HG02970 (cell line): Measurements from ENCODE around the gene SURF1.
"Not testable (repeated sequence)": the region's sequence is repeated elsewhere in the genome, so short reads cannot be mapped to it uniquely, and the experiment has no call there.

ENCODE experiments used
- ATAC-seq: cut with Tn5 transposase; IDR thresholded peaks from one replicate; pipeline ENCODE4 v1.9.1; 2021; ENCODE audit warnings: mild to moderate bottlenecking, moderate library complexity, moderate number of reproducible peaks; ENCODE audit not compliant: unreplicated experiment, low FRiP score

Gene SURF1

GRCh38 chr9:133346021-133346785 lies 10.1 kb downstream of the SURF1 start:
- ATAC-seq: no peak

DNA sequence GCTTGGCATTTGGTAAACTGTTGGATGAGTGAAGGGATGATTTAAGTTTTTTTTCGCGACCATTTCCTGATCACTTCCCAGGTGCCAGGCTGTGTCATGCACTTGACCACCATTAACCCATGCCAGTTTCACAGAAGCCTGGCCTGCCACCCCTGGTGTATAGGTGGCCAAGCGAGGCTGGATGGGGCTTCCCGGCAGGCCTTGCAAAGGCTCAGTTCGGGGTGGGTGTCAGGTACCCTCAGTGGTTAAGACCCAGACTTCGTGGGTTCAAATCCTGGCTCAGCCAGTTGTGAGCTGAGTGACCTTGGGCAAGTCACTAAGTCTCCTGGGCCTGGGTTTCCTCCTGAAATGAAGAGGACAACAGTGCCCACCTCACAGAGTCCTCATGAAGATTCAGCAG lies 10.7 kb downstream of the SURF1 start:
- no peak for ATAC-seq

GRCh38 chr9:133344979-133345378 lies 11.3 kb downstream of the SURF1 start:
- no peak for ATAC-seq

GRCh38 chr9:133344071-133344470 lies 12.2 kb downstream of the SURF1 start:
- ATAC-seq: no peak

GRCh38 chr9:133342570-133342969 lies 13.7 kb downstream of the SURF1 start:
- ATAC-seq: no peak

DNA sequence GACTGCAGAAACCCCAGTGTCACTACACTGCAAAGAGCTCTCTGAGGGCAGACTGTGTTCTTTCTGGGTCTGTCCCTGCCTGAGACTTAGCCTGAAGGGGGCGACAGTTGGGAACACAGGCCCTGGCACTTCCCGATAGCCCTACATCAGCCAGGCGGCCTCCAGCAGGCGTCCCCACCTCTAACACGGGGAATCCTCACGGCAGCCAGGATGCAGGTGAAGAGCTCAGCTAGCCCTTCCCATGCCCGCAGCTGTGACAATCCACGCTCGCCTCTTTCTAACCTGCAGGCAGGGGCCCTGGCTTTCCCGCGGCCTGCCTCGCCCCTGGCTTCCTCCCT lies 14.2 kb downstream of the SURF1 start:
- ATAC-seq: no peak

DNA sequence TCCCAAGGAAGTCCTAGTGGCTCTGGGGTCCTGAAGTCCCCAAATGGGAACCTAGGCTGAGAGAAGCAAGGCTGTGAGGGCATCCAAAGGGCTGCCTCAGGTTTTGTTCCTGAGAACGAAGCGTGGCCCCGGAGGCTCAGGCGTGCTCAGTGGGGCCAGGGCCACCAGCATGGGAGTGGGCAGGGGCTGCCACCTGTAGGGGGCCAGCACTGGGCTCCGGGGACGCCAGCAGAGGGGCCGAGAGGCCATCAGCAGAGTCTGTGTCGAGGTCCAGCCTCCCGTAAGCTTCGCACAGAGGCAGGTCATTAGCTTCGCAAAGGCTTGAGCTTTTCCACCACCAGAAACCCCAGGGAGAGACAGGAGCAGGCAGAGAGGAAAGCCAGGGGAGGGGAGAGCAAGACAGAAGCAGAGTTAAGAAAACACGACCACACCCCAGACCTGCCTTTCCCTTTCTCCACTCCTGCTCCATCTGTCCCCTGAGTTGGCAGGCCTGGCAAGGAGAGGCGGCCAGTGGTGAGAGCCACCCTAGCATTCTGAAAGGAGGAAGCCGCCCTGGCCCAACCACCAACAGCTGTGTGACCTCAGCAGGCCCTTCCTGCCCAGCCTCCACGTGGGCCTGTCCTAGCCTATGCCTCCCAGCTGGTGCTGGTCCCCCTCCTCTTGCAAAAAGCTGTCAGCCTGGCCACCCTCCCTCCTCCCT lies 14.8 kb downstream of the SURF1 start:
- no peak for ATAC-seq

GRCh38 chr9:133340916-133341315 lies 15.4 kb downstream of the SURF1 start:
- ATAC-seq: no peak

DNA sequence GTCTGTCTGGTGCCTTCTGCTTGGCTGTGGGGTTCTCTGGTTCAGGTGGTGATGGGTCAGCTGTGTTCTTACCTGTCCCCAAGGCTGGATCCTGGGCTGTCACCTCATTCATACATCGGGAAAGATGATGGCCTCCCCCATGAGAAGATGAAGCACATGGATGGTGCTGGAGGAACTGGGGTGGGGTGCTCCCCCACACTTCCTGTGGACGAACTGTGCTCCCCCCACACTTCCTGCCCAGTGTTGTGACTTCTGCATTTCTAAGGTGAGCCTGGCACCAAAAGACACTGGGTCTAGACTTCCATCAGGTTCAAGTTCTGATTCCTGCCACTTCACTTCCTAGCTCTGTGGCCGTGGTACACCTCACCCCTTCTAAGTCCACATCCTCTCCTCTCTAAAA lies 16.0 kb downstream of the SURF1 start:
- no peak for ATAC-seq

DNA sequence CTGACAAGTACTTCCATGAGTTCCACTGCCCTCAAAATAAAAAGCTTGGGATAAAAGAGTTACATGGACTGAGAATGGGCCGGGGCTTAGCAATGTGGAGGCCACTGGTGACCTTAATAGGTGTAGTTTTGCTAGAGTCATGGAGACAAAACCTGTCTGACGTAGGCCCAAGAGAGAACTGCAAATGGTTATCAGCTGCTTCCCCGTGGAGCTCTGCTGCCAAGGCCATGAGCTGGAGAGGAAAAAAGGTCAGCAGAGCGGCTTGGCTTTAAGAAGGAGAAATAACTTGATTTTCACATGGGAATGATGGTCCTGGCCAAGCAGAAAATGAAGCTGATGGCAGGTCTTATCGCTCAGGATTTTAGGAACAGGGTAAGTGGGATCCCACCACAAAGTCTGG lies 16.6 kb downstream of the SURF1 start:
- ATAC-seq: no peak

- peak; percentile 88 for ATAC-seq
These were observed 20.1 kb downstream of the SURF1 start, which contains the start of gene SURF6 for GRCh38 chr9:133335924-133336811. Gene SURF6 (minus strand): TSS chr9:133336188. CDS start chr9:133336132, 56 bp downstream.

DNA sequence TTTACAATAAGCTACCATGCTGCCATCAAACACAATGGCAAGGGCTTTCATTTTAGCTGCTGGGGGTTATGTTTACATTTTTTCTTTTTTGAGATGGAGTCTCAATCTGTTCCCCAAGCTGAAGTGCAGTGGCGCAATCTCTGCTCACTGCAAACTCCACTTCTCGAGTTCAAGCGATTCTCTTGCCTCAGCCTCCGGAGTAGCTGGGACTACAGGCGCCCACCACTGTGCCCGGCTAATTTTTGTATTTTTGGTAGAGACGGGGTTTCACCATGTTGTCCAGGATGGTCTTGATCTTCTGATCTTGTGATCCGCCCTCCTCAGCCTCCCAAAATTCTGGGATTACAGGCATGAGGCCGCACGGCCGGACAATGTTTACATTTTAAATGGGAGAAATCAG lies 21.4 kb downstream of the SURF1 start:
- ATAC-seq: not testable (repeated sequence)

DNA sequence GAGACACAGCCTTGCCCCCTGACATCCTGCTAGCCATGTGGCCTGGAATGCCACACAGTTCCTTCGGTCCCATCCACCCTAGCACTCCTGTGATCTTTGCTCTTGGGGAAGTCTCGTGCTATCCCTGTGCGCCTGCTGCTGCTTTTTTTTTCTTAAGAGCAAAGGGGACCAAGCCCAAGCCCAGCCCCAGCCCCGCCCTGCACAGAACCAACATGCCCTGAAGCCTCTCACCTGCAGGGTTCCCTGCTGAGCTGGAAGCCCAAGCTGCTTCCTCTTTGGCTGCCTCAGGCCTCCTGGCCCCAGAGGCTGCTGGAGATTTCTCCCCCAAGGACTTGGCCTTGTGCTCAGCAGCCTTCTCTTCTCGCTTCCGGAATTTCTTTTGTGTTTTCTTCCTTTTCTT lies 22.1 kb downstream of the SURF1 start:
- ATAC-seq: no peak

DNA sequence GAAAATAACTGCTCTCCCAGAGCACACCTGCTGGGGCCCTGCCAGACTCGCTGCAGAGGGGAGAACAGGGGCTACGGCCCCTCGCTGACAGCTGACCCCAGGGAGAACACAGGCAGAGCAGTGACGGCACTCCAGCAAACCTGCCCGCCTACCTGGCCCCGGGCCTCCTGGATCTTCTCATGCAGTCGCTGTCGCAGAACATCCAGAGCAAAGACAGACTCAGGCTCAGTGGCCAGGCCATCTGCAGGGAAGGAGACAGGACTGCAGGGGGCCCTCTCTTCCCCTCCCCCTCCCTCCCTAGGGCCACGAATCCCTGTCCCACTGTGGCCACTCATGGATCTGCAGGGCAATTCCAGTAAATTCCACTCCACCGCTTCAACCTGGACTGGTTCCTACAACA lies 22.7 kb downstream of the SURF1 start:
- ATAC-seq: no peak

DNA sequence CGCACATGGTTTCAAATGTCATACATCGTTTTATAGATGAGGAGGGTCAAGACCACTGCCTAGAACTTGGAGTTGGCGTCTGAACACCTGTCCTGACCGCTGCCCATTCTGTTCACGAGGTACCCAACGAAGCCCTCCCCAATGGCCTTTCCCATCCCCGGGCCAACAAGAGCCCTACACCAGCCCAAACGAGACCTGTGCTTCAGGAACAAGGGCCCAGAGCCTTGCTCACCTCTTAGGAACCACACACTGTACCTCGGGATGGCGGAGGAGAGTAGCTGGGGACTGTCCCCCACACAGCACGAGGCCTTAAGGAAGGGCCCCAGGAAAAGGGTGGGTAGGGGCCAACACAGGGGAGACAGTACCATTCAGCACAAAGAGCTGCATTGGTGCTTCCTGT lies 23.3 kb downstream of the SURF1 start:
- no peak for ATAC-seq

- no peak for ATAC-seq
These were observed 23.9 kb downstream of the SURF1 start for GRCh38 chr9:133332381-133332730.

DNA sequence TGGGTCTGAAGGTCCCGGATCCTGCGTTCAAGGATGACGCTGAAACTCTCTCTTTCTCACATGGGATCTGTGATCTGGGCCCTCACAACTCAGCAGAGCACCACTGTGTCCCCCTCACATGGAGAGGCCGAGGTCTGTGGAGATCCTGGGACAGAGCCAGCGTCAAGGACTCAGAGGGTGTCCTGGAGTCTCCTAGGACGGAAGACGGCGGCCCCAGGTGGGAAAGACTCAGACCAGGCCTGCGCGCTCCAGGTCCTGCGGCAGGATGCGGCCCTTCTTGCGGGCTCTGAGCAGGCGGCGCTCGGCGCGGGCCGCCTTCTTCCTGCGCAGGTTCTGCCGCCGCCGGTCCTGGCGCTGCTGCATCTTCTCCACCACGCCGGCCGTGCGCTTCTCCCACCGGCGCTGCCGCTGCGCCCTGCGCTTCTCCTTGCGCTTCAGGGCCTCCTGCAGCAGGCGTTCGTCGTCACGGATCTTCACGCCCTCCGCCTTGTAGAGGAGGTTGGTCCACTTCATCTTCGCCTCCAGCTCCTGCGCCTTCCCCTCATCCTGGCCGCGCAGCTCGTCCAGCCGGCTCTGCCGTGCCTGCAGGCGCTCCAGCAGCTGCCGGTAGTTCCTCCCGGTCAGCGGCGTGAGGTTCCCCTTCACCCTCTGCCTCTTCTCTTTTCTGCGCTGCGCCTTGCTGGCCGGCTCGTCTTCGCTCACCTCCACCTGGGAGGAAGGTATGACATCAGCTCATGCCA lies 24.5 kb downstream of the SURF1 start:
- ATAC-seq: no peak

DNA sequence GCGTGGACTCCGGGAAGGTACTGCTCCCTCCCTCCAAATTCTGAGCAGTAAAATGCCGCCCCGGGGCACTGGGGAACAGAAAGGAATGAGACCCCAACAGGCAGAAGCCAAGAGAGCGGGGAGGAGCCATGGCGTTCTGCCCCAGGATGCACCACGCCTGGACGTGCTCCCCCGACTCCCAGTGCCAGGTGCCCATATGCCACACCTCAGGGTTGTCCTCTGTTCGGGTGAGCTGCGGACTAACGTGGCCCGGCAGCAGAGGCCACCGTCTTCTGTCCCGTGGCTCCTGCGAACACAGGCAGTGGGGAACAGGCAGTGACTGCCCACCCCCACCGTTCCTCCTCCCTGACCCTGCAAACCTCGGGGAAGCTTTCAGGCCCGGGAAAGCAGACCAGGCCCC lies 25.1 kb downstream of the SURF1 start:
- ATAC-seq: no peak

- not testable (repeated sequence) for ATAC-seq
These were observed 26.8 kb downstream of the SURF1 start for GRCh38 chr9:133329306-133330156.
